ENCODE measurements around the gene RRP1B. TPM values are rescaled to one million over a fixed set of nuclear protein-coding genes. Genes with fewer than 3 reads are reported as not detected.
A peak's percentile ranks its signal among the peaks of the same experiment; 100 is the strongest.

Gene RRP1B
- total RNA-seq, 1 donor from 2014 or later: 34.0 TPM

DNA sequence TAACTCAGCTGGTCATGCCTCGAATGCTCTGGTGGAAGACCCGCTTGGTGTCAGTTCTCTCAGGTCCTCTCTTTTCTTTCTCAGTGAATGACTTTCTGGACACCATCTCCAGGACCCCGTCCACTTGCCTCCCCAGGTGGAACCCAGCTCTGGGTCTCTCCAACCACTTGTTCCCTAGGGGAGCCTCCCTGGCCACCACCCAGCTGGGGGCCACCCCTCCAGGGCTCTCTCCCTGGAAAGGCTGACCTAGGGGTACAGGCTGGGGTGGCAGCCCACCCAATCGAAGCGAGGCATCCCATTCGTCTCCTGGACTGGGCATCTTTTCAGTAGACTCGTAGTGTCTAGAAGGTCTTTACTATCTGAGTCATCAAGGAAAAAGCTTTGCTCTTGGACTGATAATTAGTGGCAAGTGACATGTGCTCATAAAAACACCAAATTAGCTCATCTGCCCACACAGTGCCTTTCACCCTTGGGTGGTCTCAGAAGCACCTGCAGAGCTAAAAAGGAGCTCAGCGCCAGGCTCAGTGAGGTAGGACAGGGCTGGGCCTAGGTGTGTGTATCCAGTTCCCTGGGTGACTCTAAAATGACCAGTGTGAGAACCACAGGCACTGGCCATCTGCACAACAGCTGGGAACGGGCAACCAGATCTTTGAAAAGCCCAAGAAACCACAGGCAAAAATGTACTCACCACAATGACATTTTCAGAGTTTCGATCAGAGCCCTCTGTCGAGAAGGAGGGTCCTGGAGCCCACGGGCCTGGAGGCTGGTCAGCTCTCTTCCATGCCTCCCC lies 57.2 kb downstream of the RRP1B start:
- Histone ChIP-seq H3K79me2 (ENCODE audit: insufficient read depth, low read length) (peaks cover 24% of the 10 kb centered on the region), H3K4me2 (ENCODE audit: low read length) (no peak overlapping the region), H3K27me3 (ENCODE audit: insufficient read depth, low read length) (no peaks in the 10 kb centered on the region), H3K27ac (ENCODE audit: low read depth, low read length) (no peak overlapping the region), H4K20me1 (ENCODE audit: insufficient read depth, low read length) (peaks cover 21% of the 10 kb centered on the region), H2AFZ (ENCODE audit: low read depth, low read length) (no peak overlapping the region), H3K9me3 (ENCODE audit: insufficient read depth, low read depth, low read length) (no peaks in the 10 kb centered on the region), H3K4me3 (ENCODE audit: insufficient read depth, low read depth, low read length) (no peak overlapping the region), H3K36me3 (ENCODE audit: insufficient read depth, low read length) (no peaks in the 10 kb centered on the region), H3K9ac (ENCODE audit: low read length) (no peak overlapping the region), H3K4me1 (ENCODE audit: insufficient read depth, low read length) (peaks cover 22% of the 10 kb centered on the region)
- no peaks in the 10 kb centered on the region for H3K9me3 Mint-ChIP-seq (ENCODE audit: unreplicated experiment)
- H3K27me3 Mint-ChIP-seq (ENCODE audit: low read depth, unreplicated experiment): no peaks in the 10 kb centered on the region
- peaks cover 5% of the 10 kb centered on the region for H3K36me3 Mint-ChIP-seq (ENCODE audit: low read depth, unreplicated experiment)
- H3K27ac Mint-ChIP-seq (ENCODE audit: unreplicated experiment): peak overlapping the region; percentile 10
- FAIRE-seq: no peak
- H3K4me3 Mint-ChIP-seq (ENCODE audit: unreplicated experiment): no peak overlapping the region
- peaks cover 19% of the 10 kb centered on the region for H3K4me1 Mint-ChIP-seq (ENCODE audit: low read depth, unreplicated experiment)
- no peak for TF ChIP-seq CTCF (IDR thresholded peaks at IDR 0.05; ENCODE audit: insufficient read depth, low read depth, low read length)
- DNase-seq (ENCODE audit: low read depth): peak; percentile 63

GRCh38 chr21:43717166-43717853 lies 58.0 kb downstream of the RRP1B start:
- Mint-ChIP-seq H3K27ac (ENCODE audit: unreplicated experiment) (peak overlapping the region; percentile 10), H3K9me3 (ENCODE audit: unreplicated experiment) (no peaks in the 10 kb centered on the region), H3K36me3 (ENCODE audit: low read depth, unreplicated experiment) (peaks cover 5% of the 10 kb centered on the region), H3K4me3 (ENCODE audit: unreplicated experiment) (peak overlapping the region; percentile 80), H3K27me3 (ENCODE audit: low read depth, unreplicated experiment) (no peaks in the 10 kb centered on the region), H3K4me1 (ENCODE audit: low read depth, unreplicated experiment) (peaks cover 21% of the 10 kb centered on the region)
- H3K9me3 ChIP-seq (ENCODE audit: insufficient read depth, low read depth, low read length): no peaks in the 10 kb centered on the region
- H4K20me1 ChIP-seq (ENCODE audit: insufficient read depth, low read length): peaks cover 28% of the 10 kb centered on the region
- peaks cover 32% of the 10 kb centered on the region for H3K79me2 ChIP-seq (ENCODE audit: insufficient read depth, low read length)
- no peak overlapping the region for H3K4me2 ChIP-seq (ENCODE audit: low read length)
- no peaks in the 10 kb centered on the region for H3K27me3 ChIP-seq (ENCODE audit: insufficient read depth, low read length)
- no peak overlapping the region for H2AFZ ChIP-seq (ENCODE audit: low read depth, low read length)
- no peak overlapping the region for H3K27ac ChIP-seq (ENCODE audit: low read depth, low read length)
- no peaks in the 10 kb centered on the region for H3K36me3 ChIP-seq (ENCODE audit: insufficient read depth, low read length)
- TF ChIP-seq EZH2 (IDR thresholded peaks at IDR 0.05; ENCODE audit: insufficient read depth, low read length): no peak
- H3K9ac ChIP-seq (ENCODE audit: low read length): no peak overlapping the region
- no peak for DNase-seq (ENCODE audit: low read depth)
- no peak overlapping the region for H3K4me3 ChIP-seq (ENCODE audit: insufficient read depth, low read depth, low read length)
- H3K4me1 ChIP-seq (ENCODE audit: insufficient read depth, low read length): peaks cover 19% of the 10 kb centered on the region
- no peak for FAIRE-seq

DNA sequence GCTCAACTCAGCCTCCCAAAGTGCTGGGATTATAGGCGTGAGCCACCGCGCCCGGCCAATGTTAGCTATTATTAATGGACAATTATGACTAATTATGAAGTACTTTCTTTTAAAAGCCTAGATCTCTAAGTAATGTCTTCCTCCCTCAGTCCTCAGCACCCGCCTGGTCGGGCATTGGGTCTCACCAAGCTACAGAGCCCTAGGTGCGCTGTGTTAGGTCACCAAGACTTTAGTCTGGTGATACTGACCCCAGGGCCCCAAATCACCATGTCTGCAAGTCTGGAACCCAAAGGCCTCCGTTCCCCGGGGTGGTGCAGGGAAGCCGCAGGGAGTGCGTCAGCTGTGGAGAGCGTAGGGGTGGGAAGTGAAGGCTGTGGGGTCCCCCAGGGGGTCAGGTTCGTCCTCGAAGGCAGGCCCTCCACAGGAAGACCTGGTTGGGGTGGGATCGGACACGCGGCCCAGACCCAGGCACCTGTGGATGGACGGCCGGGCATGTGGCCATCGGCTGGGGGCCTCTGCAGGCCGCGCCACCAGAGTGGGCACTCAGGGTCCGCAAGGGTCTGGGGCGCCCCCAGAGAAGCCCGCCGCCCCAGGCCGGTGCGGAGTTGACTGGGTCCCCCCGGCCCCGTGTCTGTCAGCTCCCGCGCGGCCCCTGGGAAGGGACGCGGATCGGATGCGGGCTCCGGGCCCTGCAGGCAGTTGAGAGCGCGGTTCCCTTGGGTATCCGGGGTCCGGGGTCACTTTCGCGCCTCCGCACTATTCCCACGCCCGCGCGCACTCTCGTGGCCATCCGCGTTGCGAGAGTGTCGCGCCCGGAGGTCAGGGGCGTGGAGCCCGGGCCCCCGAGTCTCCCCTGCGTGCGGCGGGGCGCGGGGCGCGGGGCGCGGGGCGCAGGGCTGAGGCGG lies 58.9 kb downstream of the RRP1B start:
- FAIRE-seq: no peak
- H3K27me3 Mint-ChIP-seq (ENCODE audit: low read depth, unreplicated experiment): no peaks in the 10 kb centered on the region
- H3K4me3 ChIP-seq (ENCODE audit: insufficient read depth, low read depth, low read length): peak overlapping the region; percentile 80
- H3K79me2 ChIP-seq (ENCODE audit: insufficient read depth, low read length): peaks cover 36% of the 10 kb centered on the region
- peaks cover 15% of the 10 kb centered on the region for H3K4me1 Mint-ChIP-seq (ENCODE audit: low read depth, unreplicated experiment)
- H3K4me1 ChIP-seq (ENCODE audit: insufficient read depth, low read length): peaks cover 17% of the 10 kb centered on the region
- H3K36me3 ChIP-seq (ENCODE audit: insufficient read depth, low read length): no peaks in the 10 kb centered on the region
- no peaks in the 10 kb centered on the region for H3K9me3 Mint-ChIP-seq (ENCODE audit: unreplicated experiment)
- peaks cover 35% of the 10 kb centered on the region for H4K20me1 ChIP-seq (ENCODE audit: insufficient read depth, low read length)
- H3K27ac Mint-ChIP-seq (ENCODE audit: unreplicated experiment): peak overlapping the region; percentile 84
- H3K27me3 ChIP-seq (ENCODE audit: insufficient read depth, low read length): no peaks in the 10 kb centered on the region
- no peaks in the 10 kb centered on the region for H3K9me3 ChIP-seq (ENCODE audit: insufficient read depth, low read depth, low read length)
- TF ChIP-seq CTCF (IDR thresholded peaks at IDR 0.05; ENCODE audit: insufficient read depth, low read depth, low read length) (no peak), EZH2 (IDR thresholded peaks at IDR 0.05; ENCODE audit: insufficient read depth, low read length) (no peak)
- H2AFZ ChIP-seq (ENCODE audit: low read depth, low read length): peak overlapping the region; percentile 88
- peak overlapping the region; percentile 80 for H3K4me3 Mint-ChIP-seq (ENCODE audit: unreplicated experiment)
- peak overlapping the region; percentile 100 for H3K4me2 ChIP-seq (ENCODE audit: low read length)
- H3K36me3 Mint-ChIP-seq (ENCODE audit: low read depth, unreplicated experiment): peaks cover 10% of the 10 kb centered on the region
- peak overlapping the region; percentile 91 for H3K9ac ChIP-seq (ENCODE audit: low read length)
- no peak for DNase-seq (ENCODE audit: low read depth)
- peak overlapping the region; percentile 91 for H3K27ac ChIP-seq (ENCODE audit: low read depth, low read length)
